ENCODE data around the gene CCNY. TPM values are rescaled to one million over a fixed set of nuclear protein-coding genes. Genes with fewer than 3 reads are reported as not detected.
"Not testable (repeated sequence)": the region's sequence is repeated elsewhere in the genome, so short reads cannot be mapped to it uniquely, and the experiment has no call there.

Gene CCNY
- total and polyA plus RNA-seq, 4 donors: 57.7 to 112 (median 76.1) TPM

GRCh38 chr10:35508647-35509046, 172.3 kb downstream of the CCNY start:
- no peak overlapping the region for H3K4me3 ChIP-seq (ENCODE audit: low read depth, low read length)
- no peaks in the 10 kb centered on the region for H3K9me3 ChIP-seq (ENCODE audit: control insufficient read depth, insufficient read depth, low read length)
- no CpG with 5 or more reads among the region's 1 CpG for WGBS (ENCODE audit: insufficient coverage)
- no peak overlapping the region for H3K27ac ChIP-seq (ENCODE audit: low read depth, low read length)
- H3K27me3 ChIP-seq (ENCODE audit: control insufficient read depth, insufficient read depth, low read length): no peaks in the 10 kb centered on the region
- H3K36me3 ChIP-seq (ENCODE audit: control insufficient read depth, insufficient read depth, low read length): peaks cover 3% of the 10 kb centered on the region
- DNase-seq (ENCODE audit: low read depth in 4 of 6, low spot score in 6 of 6): no peak
- peaks cover 1% of the 10 kb centered on the region for H3K4me1 ChIP-seq (ENCODE audit: control insufficient read depth, insufficient read depth, low read length)

- peaks cover 3% of the 10 kb centered on the region for H3K36me3 ChIP-seq (ENCODE audit: control insufficient read depth, insufficient read depth, low read length)
- DNase-seq (ENCODE audit: low read depth in 4 of 6, low spot score in 6 of 6): no peak
- H3K27me3 ChIP-seq (ENCODE audit: control insufficient read depth, insufficient read depth, low read length): no peaks in the 10 kb centered on the region
- no peaks in the 10 kb centered on the region for H3K9me3 ChIP-seq (ENCODE audit: control insufficient read depth, insufficient read depth, low read length)
- no peak overlapping the region for H3K27ac ChIP-seq (ENCODE audit: low read depth, low read length)
- 93% methylated on average over 6 of the region's 8 CpGs for WGBS (ENCODE audit: insufficient coverage)
- H3K4me1 ChIP-seq (ENCODE audit: control insufficient read depth, insufficient read depth, low read length): no peaks in the 10 kb centered on the region
- no peak overlapping the region for H3K4me3 ChIP-seq (ENCODE audit: low read depth, low read length)
Observed at GRCh38 chr10:35510891-35511290, 174.6 kb downstream of the CCNY start.

- 85% methylated on average over 8 of the region's 8 CpGs for WGBS (ENCODE audit: insufficient coverage)
- no peaks in the 10 kb centered on the region for H3K4me1 ChIP-seq (ENCODE audit: control insufficient read depth, insufficient read depth, low read length)
- H3K27me3 ChIP-seq (ENCODE audit: control insufficient read depth, insufficient read depth, low read length): no peaks in the 10 kb centered on the region
- H3K4me3 ChIP-seq (ENCODE audit: low read depth, low read length): no peak overlapping the region
- H3K36me3 ChIP-seq (ENCODE audit: control insufficient read depth, insufficient read depth, low read length): peaks cover 3% of the 10 kb centered on the region
- H3K27ac ChIP-seq (ENCODE audit: low read depth, low read length): no peak overlapping the region
- no peaks in the 10 kb centered on the region for H3K9me3 ChIP-seq (ENCODE audit: control insufficient read depth, insufficient read depth, low read length)
- DNase-seq (ENCODE audit: low read depth in 4 of 6, low spot score in 6 of 6): no peak
Observed at GRCh38 chr10:35511647-35512046, 175.3 kb downstream of the CCNY start.

GRCh38 chr10:35516102-35516670, 179.9 kb downstream of the CCNY start:
- Histone ChIP-seq H3K27me3 (ENCODE audit: control insufficient read depth, insufficient read depth, low read length) (no peaks in the 10 kb centered on the region), H3K4me1 (ENCODE audit: control insufficient read depth, insufficient read depth, low read length) (peaks cover 3% of the 10 kb centered on the region), H3K36me3 (ENCODE audit: control insufficient read depth, insufficient read depth, low read length) (no peaks in the 10 kb centered on the region), H3K27ac (ENCODE audit: low read depth, low read length) (no peak overlapping the region), H3K9me3 (ENCODE audit: control insufficient read depth, insufficient read depth, low read length) (no peaks in the 10 kb centered on the region), H3K4me3 (ENCODE audit: low read depth, low read length) (no peak overlapping the region)
- 100% methylated on average over 1 of the region's 2 CpGs for WGBS (ENCODE audit: insufficient coverage)
- no peak for DNase-seq (ENCODE audit: low read depth in 4 of 6, low spot score in 6 of 6)

GRCh38 chr10:35517431-35518181, 181.3 kb downstream of the CCNY start:
- Histone ChIP-seq H3K27ac (ENCODE audit: low read depth, low read length) (no peak overlapping the region), H3K27me3 (ENCODE audit: control insufficient read depth, insufficient read depth, low read length) (no peaks in the 10 kb centered on the region), H3K9me3 (ENCODE audit: control insufficient read depth, insufficient read depth, low read length) (no peaks in the 10 kb centered on the region), H3K4me1 (ENCODE audit: control insufficient read depth, insufficient read depth, low read length) (peaks cover 3% of the 10 kb centered on the region), H3K36me3 (ENCODE audit: control insufficient read depth, insufficient read depth, low read length) (no peaks in the 10 kb centered on the region), H3K4me3 (ENCODE audit: low read depth, low read length) (no peak overlapping the region)
- DNase-seq (ENCODE audit: low read depth in 4 of 6, low spot score in 6 of 6): no peak
- WGBS (ENCODE audit: insufficient coverage): 94% methylated on average over 9 of the region's 11 CpGs

GRCh38 chr10:35518187-35518586, 181.9 kb downstream of the CCNY start:
- not testable (repeated sequence) for H3K4me1 ChIP-seq (ENCODE audit: control insufficient read depth, insufficient read depth, low read length); H3K36me3 ChIP-seq (ENCODE audit: control insufficient read depth, insufficient read depth, low read length); H3K9me3 ChIP-seq (ENCODE audit: control insufficient read depth, insufficient read depth, low read length); H3K27me3 ChIP-seq (ENCODE audit: control insufficient read depth, insufficient read depth, low read length); DNase-seq (ENCODE audit: low read depth in 4 of 6, low spot score in 6 of 6); H3K27ac ChIP-seq (ENCODE audit: low read depth, low read length); H3K4me3 ChIP-seq (ENCODE audit: low read depth, low read length)
- WGBS (ENCODE audit: insufficient coverage): 100% methylated on average over 1 of the region's 1 CpG

- Histone ChIP-seq H3K4me1 (ENCODE audit: control insufficient read depth, insufficient read depth, low read length) (peaks cover 3% of the 10 kb centered on the region), H3K27ac (ENCODE audit: low read depth, low read length) (no peak overlapping the region), H3K4me3 (ENCODE audit: low read depth, low read length) (no peak overlapping the region), H3K9me3 (ENCODE audit: control insufficient read depth, insufficient read depth, low read length) (no peaks in the 10 kb centered on the region), H3K27me3 (ENCODE audit: control insufficient read depth, insufficient read depth, low read length) (no peaks in the 10 kb centered on the region), H3K36me3 (ENCODE audit: control insufficient read depth, insufficient read depth, low read length) (no peaks in the 10 kb centered on the region)
- WGBS (ENCODE audit: insufficient coverage): 94% methylated on average over 3 of the region's 3 CpGs
- DNase-seq (ENCODE audit: low read depth in 4 of 6, low spot score in 6 of 6): no peak
Observed at GRCh38 chr10:35520996-35521395, 184.7 kb downstream of the CCNY start.

GRCh38 chr10:35523670-35524225, 187.4 kb downstream of the CCNY start:
- Histone ChIP-seq H3K9me3 (ENCODE audit: control insufficient read depth, insufficient read depth, low read length) (no peaks in the 10 kb centered on the region), H3K4me1 (ENCODE audit: control insufficient read depth, insufficient read depth, low read length) (no peaks in the 10 kb centered on the region), H3K4me3 (ENCODE audit: low read depth, low read length) (no peak overlapping the region), H3K27ac (ENCODE audit: low read depth, low read length) (no peak overlapping the region), H3K36me3 (ENCODE audit: control insufficient read depth, insufficient read depth, low read length) (no peaks in the 10 kb centered on the region), H3K27me3 (ENCODE audit: control insufficient read depth, insufficient read depth, low read length) (no peaks in the 10 kb centered on the region)
- no peak for DNase-seq (ENCODE audit: low read depth in 4 of 6, low spot score in 6 of 6)
- WGBS (ENCODE audit: insufficient coverage): 80% methylated on average over 1 of the region's 3 CpGs

- no peak overlapping the region for H3K27ac ChIP-seq (ENCODE audit: low read depth, low read length)
- WGBS (ENCODE audit: insufficient coverage): 66% methylated on average over 4 of the region's 9 CpGs
- no peak overlapping the region for H3K4me3 ChIP-seq (ENCODE audit: low read depth, low read length)
- no peaks in the 10 kb centered on the region for H3K4me1 ChIP-seq (ENCODE audit: control insufficient read depth, insufficient read depth, low read length)
- H3K27me3 ChIP-seq (ENCODE audit: control insufficient read depth, insufficient read depth, low read length): no peaks in the 10 kb centered on the region
- DNase-seq (ENCODE audit: low read depth in 4 of 6, low spot score in 6 of 6): peak in 2 of 6 donors; percentile 46 to 78
- no peaks in the 10 kb centered on the region for H3K9me3 ChIP-seq (ENCODE audit: control insufficient read depth, insufficient read depth, low read length)
- peaks cover 9% of the 10 kb centered on the region for H3K36me3 ChIP-seq (ENCODE audit: control insufficient read depth, insufficient read depth, low read length)
Observed at GRCh38 chr10:35526746-35527145, 190.4 kb downstream of the CCNY start.

- H3K4me1 ChIP-seq (ENCODE audit: control insufficient read depth, insufficient read depth, low read length): peaks cover 3% of the 10 kb centered on the region
- WGBS (ENCODE audit: insufficient coverage): 63% methylated on average over 3 of the region's 5 CpGs
- peaks cover 30% of the 10 kb centered on the region for H3K36me3 ChIP-seq (ENCODE audit: control insufficient read depth, insufficient read depth, low read length)
- DNase-seq (ENCODE audit: low read depth in 4 of 6, low spot score in 6 of 6): peak in 1 of 6 donors; percentile 16
- H3K27ac ChIP-seq (ENCODE audit: low read depth, low read length): no peak overlapping the region
- peaks cover 2% of the 10 kb centered on the region for H3K9me3 ChIP-seq (ENCODE audit: control insufficient read depth, insufficient read depth, low read length)
- H3K4me3 ChIP-seq (ENCODE audit: low read depth, low read length): no peak overlapping the region
- no peaks in the 10 kb centered on the region for H3K27me3 ChIP-seq (ENCODE audit: control insufficient read depth, insufficient read depth, low read length)
Observed at GRCh38 chr10:35532141-35532540, 195.8 kb downstream of the CCNY start.

Measured in spinal cord (tissue), 10 donors.